ENCODE data around the gene MIER2. TPM values are rescaled to one million over a fixed set of nuclear protein-coding genes. Genes with fewer than 3 reads are reported as not detected.

MIER2 gene
- total and polyA plus RNA-seq, 8 donors, result 5.8 to 29.6 (median 13.2) TPM

- 81 to 90% (median 87%) methylated on average over 9 to 21 of the region's 21 CpGs for WGBS, 5 donors
- no peaks in the 10 kb centered on the region for H3K27me3 ChIP-seq
- no peak for TF ChIP-seq EP300 (IDR thresholded peaks at IDR 0.05)
- no peak for TF ChIP-seq POLR2A (IDR thresholded peaks at IDR 0.05)
- no peak for TF ChIP-seq POLR2AphosphoS5 (IDR thresholded peaks at IDR 0.05)
- no peak for TF ChIP-seq CTCF (IDR thresholded peaks at IDR 0.05)
- intact Hi-C loops (cut with DNase I; ENCODE audit: low total_unique reads), result no loop called here
- no peak for DNase-seq
- peak overlapping the region in 2 of 5 donors; percentile 20 to 25 for H3K27ac ChIP-seq
- H3K4me3 ChIP-seq, result peak overlapping the region in 1 of 4 donors; percentile 19
- H3K4me1 ChIP-seq, result no peaks in the 10 kb centered on the region
- H3K36me3 ChIP-seq, result peaks cover 48 to 77% (median 76%) of the 10 kb centered on the region in 4 donors
- H3K9me3 ChIP-seq, result no peaks in the 10 kb centered on the region
Measured at GRCh38 chr19:307793-308420, 36.7 kb downstream of the MIER2 start.

- peaks cover 48 to 75% (median 72%) of the 10 kb centered on the region in 4 donors for H3K36me3 ChIP-seq
- no peaks in the 10 kb centered on the region for H3K4me1 ChIP-seq
- H3K27ac ChIP-seq, result no peak overlapping the region
- no peak for DNase-seq
- H3K9me3 ChIP-seq, result no peaks in the 10 kb centered on the region
- no peaks in the 10 kb centered on the region for H3K27me3 ChIP-seq
- intact Hi-C loops (cut with DNase I; ENCODE audit: low total_unique reads), result no loop called here
- H3K4me3 ChIP-seq, result no peak overlapping the region
- TF ChIP-seq CTCF (IDR thresholded peaks at IDR 0.05), result no peak
- TF ChIP-seq POLR2AphosphoS5 (IDR thresholded peaks at IDR 0.05), result no peak
- no peak for TF ChIP-seq POLR2A (IDR thresholded peaks at IDR 0.05)
- no peak for TF ChIP-seq EP300 (IDR thresholded peaks at IDR 0.05)
- WGBS, 5 donors, result 90 to 96% (median 94%) methylated on average over 10 to 26 of the region's 26 CpGs
Measured at GRCh38 chr19:307111-307531, 37.5 kb downstream of the MIER2 start.

GRCh38 chr19:306151-306900, 38.3 kb downstream of the MIER2 start:
- no peak for DNase-seq
- Histone ChIP-seq H3K4me3 (no peak overlapping the region), H3K27me3 (no peaks in the 10 kb centered on the region), H3K27ac (no peak overlapping the region), H3K9me3 (no peaks in the 10 kb centered on the region), H3K4me1 (no peaks in the 10 kb centered on the region), H3K36me3 (peaks cover 43 to 67% (median 64%) of the 10 kb centered on the region in 4 donors)
- 92 to 96% (median 95%) methylated on average over 24 to 50 of the region's 50 CpGs for WGBS, 5 donors
- no peak for TF ChIP-seq POLR2AphosphoS5 (IDR thresholded peaks at IDR 0.05)
- no peak for TF ChIP-seq EP300 (IDR thresholded peaks at IDR 0.05)
- TF ChIP-seq POLR2A (IDR thresholded peaks at IDR 0.05), result no peak
- no peak for TF ChIP-seq CTCF (IDR thresholded peaks at IDR 0.05)
- intact Hi-C loops (cut with DNase I; ENCODE audit: low total_unique reads), result no loop called here

GRCh38 chr19:305240-306150, 39.1 kb downstream of the MIER2 start:
- H3K27me3 ChIP-seq, result no peaks in the 10 kb centered on the region
- peaks cover 39 to 59% (median 56%) of the 10 kb centered on the region in 4 donors for H3K36me3 ChIP-seq
- H3K27ac ChIP-seq, result no peak overlapping the region
- TF ChIP-seq EP300 (IDR thresholded peaks at IDR 0.05) (no peak), POLR2A (IDR thresholded peaks at IDR 0.05) (no peak), CTCF (IDR thresholded peaks at IDR 0.05) (no peak)
- WGBS, 5 donors, result 89 to 95% (median 93%) methylated on average over 36 to 43 of the region's 43 CpGs
- no peaks in the 10 kb centered on the region for H3K9me3 ChIP-seq
- no peak for DNase-seq
- H3K4me3 ChIP-seq, result no peak overlapping the region
- intact Hi-C loops (cut with DNase I; ENCODE audit: low total_unique reads), result no loop called here
- H3K4me1 ChIP-seq, result no peaks in the 10 kb centered on the region

Data from stomach (tissue), 9 donors.